Measurements from ENCODE around the gene CLEC18A. TPM values are rescaled to one million over a fixed set of nuclear protein-coding genes. Genes with fewer than 3 reads are reported as not detected.
A peak's percentile ranks its signal among the peaks of the same experiment; 100 is the strongest.

The CLEC18A gene
- total RNA-seq, 1 donor from 2014 or later: 2.7 TPM

GRCh38 chr16:69921127-69921526 is 30.0 kb upstream of the CLEC18A start:
- H3K27ac ChIP-seq: no peak overlapping the region
- no peak overlapping the region for H3K4me3 ChIP-seq
- no peak for ATAC-seq
- no peaks in the 10 kb centered on the region for H3K9me3 ChIP-seq
- intact Hi-C loops (cut with DNase I): loop anchor here (10.0 kb wide), 1 partner anchor 126 kb away; no protein-coding TSS in a partner anchor
- H3K27me3 ChIP-seq (ENCODE audit: low read depth): no peaks in the 10 kb centered on the region
- H3K36me3 ChIP-seq: peaks cover 31% of the 10 kb centered on the region
- DNase-seq: no peak
- H3K4me1 ChIP-seq: peaks cover 5% of the 10 kb centered on the region
- TF ChIP-seq CTCF (IDR thresholded peaks at IDR 0.05): no peak

GRCh38 chr16:69922200-69922599 is 28.9 kb upstream of the CLEC18A start:
- intact Hi-C loops (cut with DNase I): loop anchor here (10.0 kb wide), 1 partner anchor 127 kb away; no protein-coding TSS in a partner anchor

GRCh38 chr16:69924041-69924775 is 26.9 kb upstream of the CLEC18A start:
- H3K27me3 ChIP-seq (ENCODE audit: low read depth): no peaks in the 10 kb centered on the region
- H3K4me1 ChIP-seq: no peaks in the 10 kb centered on the region
- H3K36me3 ChIP-seq: peaks cover 44% of the 10 kb centered on the region
- H3K4me3 ChIP-seq: no peak overlapping the region
- intact Hi-C loops (cut with DNase I): loop anchor here (10.0 kb wide), 1 partner anchor 129 kb away; no protein-coding TSS in a partner anchor
- DNase-seq (no peak), ATAC-seq (no peak)
- H3K27ac ChIP-seq: no peak overlapping the region
- no peaks in the 10 kb centered on the region for H3K9me3 ChIP-seq
- TF ChIP-seq CTCF (IDR thresholded peaks at IDR 0.05): no peak

More at GRCh38 chr16:69922200-69922599, 28.9 kb upstream of the CLEC18A start:
- H3K4me1 ChIP-seq: peaks cover 5% of the 10 kb centered on the region
- no peak overlapping the region for H3K4me3 ChIP-seq
- H3K9me3 ChIP-seq: no peaks in the 10 kb centered on the region
- ATAC-seq: no peak
- DNase-seq: no peak
- no peaks in the 10 kb centered on the region for H3K27me3 ChIP-seq (ENCODE audit: low read depth)
- no peak overlapping the region for H3K27ac ChIP-seq
- TF ChIP-seq CTCF (IDR thresholded peaks at IDR 0.05): no peak
- peaks cover 40% of the 10 kb centered on the region for H3K36me3 ChIP-seq

GRCh38 chr16:69924777-69925191 is 26.4 kb upstream of the CLEC18A start:
- intact Hi-C loops (cut with DNase I): loop anchor here (10.0 kb wide), 1 partner anchor 130 kb away; no protein-coding TSS in a partner anchor
- DNase-seq (no peak), ATAC-seq (peak in 1 of 2 donors; percentile 34)
- peak overlapping the region; percentile 56 for H3K27ac ChIP-seq
- H3K4me3 ChIP-seq: peak overlapping the region; percentile 14
- no peaks in the 10 kb centered on the region for H3K9me3 ChIP-seq
- no peak for TF ChIP-seq CTCF (IDR thresholded peaks at IDR 0.05)
- peaks cover 46% of the 10 kb centered on the region for H3K36me3 ChIP-seq
- no peaks in the 10 kb centered on the region for H3K27me3 ChIP-seq (ENCODE audit: low read depth)
- no peaks in the 10 kb centered on the region for H3K4me1 ChIP-seq

GRCh38 chr16:69925311-69925710 is 25.8 kb upstream of the CLEC18A start:
- H3K36me3 ChIP-seq: peaks cover 46% of the 10 kb centered on the region
- intact Hi-C loops (cut with DNase I): loop anchor here (10.0 kb wide), 1 partner anchor 131 kb away; no protein-coding TSS in a partner anchor
- TF ChIP-seq CTCF (IDR thresholded peaks at IDR 0.05): no peak
- DNase-seq (no peak), ATAC-seq (no peak)
- H3K4me1 ChIP-seq: no peaks in the 10 kb centered on the region
- peak overlapping the region; percentile 14 for H3K4me3 ChIP-seq
- no peaks in the 10 kb centered on the region for H3K27me3 ChIP-seq (ENCODE audit: low read depth)
- peak overlapping the region; percentile 56 for H3K27ac ChIP-seq
- H3K9me3 ChIP-seq: no peaks in the 10 kb centered on the region

Measured in lower lobe of right lung (tissue), 2 donors.